A673 (cell line): Measurements from ENCODE around the gene BLVRA. TPM values are rescaled to one million over a fixed set of nuclear protein-coding genes. Genes with fewer than 3 reads are reported as not detected.

Experiments
- BruUV-seq: library from RNA; stranded (reverse); fragments of 400-500 nt; replicated peaks from 2 replicates; lab custom pipeline; 2021; lab: Mats Ljungman, UMichigan
- CTCF ChIA-PET: fragments of 300-600 bp; sonication (Branson Sonifier 250); formaldehyde crosslinking; loops from one replicate; lab custom pipeline; 2022; ENCODE audit warnings: antibody characterized with exemption; lab: Charles Lee
- POLR2A ChIA-PET: fragments of 300-600 bp; sonication (Branson Sonifier 250); formaldehyde crosslinking; loops from one replicate; lab custom pipeline; 2022; ENCODE audit warnings: antibody characterized with exemption; ENCODE audit not compliant: low non-redundant PET; lab: Charles Lee
- DNase-seq: peaks from one replicate; pipeline ENCODE4 v3.0.0-alpha.2; 2015; ENCODE audit warnings: low spot score
- H3K27ac ChIP-seq: fragments of 200-600 bp; sonication (generic); 2 replicates; pipeline ENCODE4 v1.5.1; 2016; ENCODE audit warnings: mixed run types, low read depth, mild to moderate bottlenecking, mixed read lengths, antibody characterized with exemption, low read length; ENCODE audit not compliant: poor library complexity, severe bottlenecking
- H3K27me3 ChIP-seq: fragments of 200-600 bp; sonication (generic); replicated peaks from 2 replicates; pipeline ENCODE4 v1.6.1; 2017; ENCODE audit warnings: mixed run types, low read depth, mild to moderate bottlenecking, mixed read lengths, antibody characterized with exemption, low read length; ENCODE audit not compliant: insufficient read depth, poor library complexity
- H3K36me3 ChIP-seq: fragments of 200-600 bp; sonication (generic); 2 replicates; pipeline ENCODE4 v1.6.1; 2016; ENCODE audit warnings: mixed run types, mild to moderate bottlenecking, mixed read lengths, antibody characterized with exemption, low read length; ENCODE audit not compliant: insufficient read depth, poor library complexity, severe bottlenecking
- H3K4me1 ChIP-seq: fragments of 200-600 bp; sonication (generic); 2 replicates; pipeline ENCODE4 v1.6.1; 2017; ENCODE audit warnings: mixed run types, mild to moderate bottlenecking, mixed read lengths, antibody characterized with exemption, low read length; ENCODE audit not compliant: insufficient read depth, poor library complexity, severe bottlenecking
- H3K4me3 ChIP-seq: fragments of 200-600 bp; sonication (generic); 2 replicates; pipeline ENCODE4 v1.5.1; 2016; ENCODE audit warnings: low read depth, mixed run types, mild to moderate bottlenecking, mixed read lengths, low read length; ENCODE audit not compliant: poor library complexity, severe bottlenecking
- H3K9me3 ChIP-seq: fragments of 200-600 bp; sonication (generic); 2 replicates; pipeline ENCODE4 v1.6.1; 2016; ENCODE audit warnings: mixed run types, low read depth, mild to moderate bottlenecking, mixed read lengths, antibody characterized with exemption, low read length; ENCODE audit not compliant: poor library complexity, severe bottlenecking
- EZH2 ChIP-seq: fragments of 200-600 bp; sonication (generic); IDR thresholded peaks from 2 replicates; pipeline ENCODE4 v1.6.1; 2017; ENCODE audit warnings: borderline replicate concordance, low read depth, mild to moderate bottlenecking, mixed read lengths, antibody characterized with exemption, low read length; ENCODE audit not compliant: poor library complexity, severe bottlenecking
- intact Hi-C: fragments of 100-400 bp; cut with micrococcal nuclease; formaldehyde crosslinking; loops from one replicate; pipeline ENCODE4 v1.10.0; 2022; ENCODE audit not compliant: unreplicated experiment
- total RNA-seq: library from RNA; stranded (reverse); gene quantifications from 2 replicates; pipeline ENCODE4 v1.2.3, GENCODE V29; 2021
- TF ChIP-seq, protein P1 (sequence below): fragments of 300-800, 200-600 bp; sonication (generic); conservative IDR thresholded peaks from 2 replicates; pipeline ENCODE4 v1.5.1; 2017; ENCODE audit warnings: low read depth, mild to moderate bottlenecking, antibody characterized with exemption, low read length, moderate library complexity, mixed read lengths

BLVRA gene
- total RNA-seq, 1 experiment from 2014 or later, result 20.6 TPM

GRCh38 chr7:43737467-43738127 lies 20.9 kb upstream of the BLVRA start:
- DNase-seq, result no peak
- H3K4me1 ChIP-seq, result no peaks in the 10 kb centered on the region
- no TSS peak for BruUV-seq
- intact Hi-C loops, result no loop called here
- POLR2A ChIA-PET, result no interaction called here
- CTCF ChIA-PET, result no interaction called here
- H3K27me3 ChIP-seq, result no peaks in the 10 kb centered on the region
- no peaks in the 10 kb centered on the region for H3K36me3 ChIP-seq
- TF ChIP-seq, protein P1, sequence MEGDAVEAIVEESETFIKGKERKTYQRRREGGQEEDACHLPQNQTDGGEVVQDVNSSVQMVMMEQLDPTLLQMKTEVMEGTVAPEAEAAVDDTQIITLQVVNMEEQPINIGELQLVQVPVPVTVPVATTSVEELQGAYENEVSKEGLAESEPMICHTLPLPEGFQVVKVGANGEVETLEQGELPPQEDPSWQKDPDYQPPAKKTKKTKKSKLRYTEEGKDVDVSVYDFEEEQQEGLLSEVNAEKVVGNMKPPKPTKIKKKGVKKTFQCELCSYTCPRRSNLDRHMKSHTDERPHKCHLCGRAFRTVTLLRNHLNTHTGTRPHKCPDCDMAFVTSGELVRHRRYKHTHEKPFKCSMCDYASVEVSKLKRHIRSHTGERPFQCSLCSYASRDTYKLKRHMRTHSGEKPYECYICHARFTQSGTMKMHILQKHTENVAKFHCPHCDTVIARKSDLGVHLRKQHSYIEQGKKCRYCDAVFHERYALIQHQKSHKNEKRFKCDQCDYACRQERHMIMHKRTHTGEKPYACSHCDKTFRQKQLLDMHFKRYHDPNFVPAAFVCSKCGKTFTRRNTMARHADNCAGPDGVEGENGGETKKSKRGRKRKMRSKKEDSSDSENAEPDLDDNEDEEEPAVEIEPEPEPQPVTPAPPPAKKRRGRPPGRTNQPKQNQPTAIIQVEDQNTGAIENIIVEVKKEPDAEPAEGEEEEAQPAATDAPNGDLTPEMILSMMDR, result no peak
- TF ChIP-seq EZH2, result no peak
- H3K9me3 ChIP-seq, result no peaks in the 10 kb centered on the region
- no peak overlapping the region for H3K4me3 ChIP-seq
- no peak overlapping the region for H3K27ac ChIP-seq

GRCh38 chr7:43742692-43743091 lies 15.8 kb upstream of the BLVRA start:
- TF ChIP-seq, protein P1, result no peak
- no peak for TF ChIP-seq EZH2
- H3K27ac ChIP-seq, result no peak overlapping the region
- H3K36me3 ChIP-seq, result no peaks in the 10 kb centered on the region
- no peaks in the 10 kb centered on the region for H3K4me1 ChIP-seq
- CTCF ChIA-PET, result no interaction called here
- intact Hi-C loops, result no loop called here
- H3K9me3 ChIP-seq, result no peaks in the 10 kb centered on the region
- H3K4me3 ChIP-seq, result no peak overlapping the region
- H3K27me3 ChIP-seq, result no peaks in the 10 kb centered on the region
- POLR2A ChIA-PET, result interaction anchor here (0.7 kb wide), 1 partner anchor 17 kb away, joined by 3 read pairs; no protein-coding TSS in a partner anchor
- no TSS peak for BruUV-seq
- no peak for DNase-seq

GRCh38 chr7:43747328-43748105 lies 11.0 kb upstream of the BLVRA start:
- Histone ChIP-seq H3K4me3 (no peak overlapping the region), H3K27me3 (no peaks in the 10 kb centered on the region), H3K27ac (no peak overlapping the region), H3K9me3 (no peaks in the 10 kb centered on the region), H3K4me1 (no peaks in the 10 kb centered on the region), H3K36me3 (no peaks in the 10 kb centered on the region)
- intact Hi-C loops, result no loop called here
- BruUV-seq, result no TSS peak
- no peak for TF ChIP-seq EZH2
- TF ChIP-seq, protein P1, result no peak
- ChIA-PET CTCF (interaction anchor here (1.0 kb wide), 1 partner anchor 17 kb away, joined by 3 read pairs; no protein-coding TSS in a partner anchor), POLR2A (no interaction called here)
- DNase-seq, result no peak
